BLaER1 (cell line): ENCODE results near the gene RYR1.

Experiments
- H3K27ac ChIP-seq: shearing (Covaris generic); formaldehyde crosslinking; 2 replicates; pipeline ENCODE4 v1.8.1; 2022
- H3K27me3 ChIP-seq: shearing (Covaris generic); formaldehyde crosslinking; 2 replicates; pipeline ENCODE4 v1.8.1; 2022
- H3K36me3 ChIP-seq: shearing (Covaris generic); formaldehyde crosslinking; 2 replicates; pipeline ENCODE4 v1.8.1; 2022
- H3K4me1 ChIP-seq: shearing (Covaris generic); formaldehyde crosslinking; 2 replicates; pipeline ENCODE4 v1.8.1; 2022
- H3K4me2 ChIP-seq: shearing (Covaris generic); formaldehyde crosslinking; 2 replicates; pipeline ENCODE4 v1.8.1; 2022
- H3K4me3 ChIP-seq: shearing (Covaris generic); formaldehyde crosslinking; 2 replicates; pipeline ENCODE4 v1.8.1; 2022
- H3K9ac ChIP-seq: shearing (Covaris generic); formaldehyde crosslinking; 2 replicates; pipeline ENCODE4 v1.8.1; 2022
- H3K9me3 ChIP-seq: shearing (Covaris generic); formaldehyde crosslinking; 2 replicates; pipeline ENCODE4 v1.8.1; 2022
- H4K20me1 ChIP-seq: shearing (Covaris generic); formaldehyde crosslinking; 2 replicates; pipeline ENCODE4 v1.8.1; 2022
- Cebpa-rat ChIP-seq: shearing (Covaris generic); IDR thresholded peaks from 2 replicates; pipeline ENCODE4 v1.8.1; 2022

The RYR1 gene

DNA sequence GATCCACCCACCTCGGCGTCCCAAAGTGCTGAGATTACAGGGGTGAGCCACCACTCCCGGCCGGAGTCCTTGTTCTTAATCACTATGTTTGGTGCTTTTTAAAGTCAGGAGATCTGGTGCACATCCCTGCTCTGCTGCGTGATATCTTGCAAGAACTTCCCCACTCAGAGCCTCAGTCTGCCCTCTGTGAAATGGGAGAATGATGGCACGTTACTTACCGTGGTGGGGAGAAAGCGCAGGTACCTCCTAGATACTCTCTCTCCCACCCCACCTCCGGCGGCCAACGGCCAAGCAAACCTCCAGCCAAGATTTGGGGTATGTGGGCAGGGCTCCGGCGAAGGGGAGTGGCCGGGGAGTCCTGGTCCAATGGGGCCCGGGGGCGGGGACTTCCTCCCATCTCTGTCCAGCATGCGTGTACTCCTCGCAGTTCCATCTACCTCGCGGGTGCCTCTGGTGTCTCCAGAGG, at the start of gene RYR1:
RYR1 (plus strand) TSS at position 424 of the 466 bp plus-strand sequence. CDS start 139 bp downstream, outside the sequence.
- Histone ChIP-seq H3K36me3 (no peaks in the 10 kb centered on the region), H3K4me1 (peaks cover 34% of the 10 kb centered on the region), H4K20me1 (no peaks in the 10 kb centered on the region), H3K27ac (no peak within 1 kb of the TSS), H3K9me3 (no peaks in the 10 kb centered on the region), H3K27me3 (no peaks in the 10 kb centered on the region), H3K9ac (no peak within 1 kb of the TSS), H3K4me3 (no peak within 1 kb of the TSS), H3K4me2 (peak within 1 kb of the TSS; percentile 26; the same call in 1 of the 2 replicates)
- TF ChIP-seq Cebpa-rat, result no peak

DNA sequence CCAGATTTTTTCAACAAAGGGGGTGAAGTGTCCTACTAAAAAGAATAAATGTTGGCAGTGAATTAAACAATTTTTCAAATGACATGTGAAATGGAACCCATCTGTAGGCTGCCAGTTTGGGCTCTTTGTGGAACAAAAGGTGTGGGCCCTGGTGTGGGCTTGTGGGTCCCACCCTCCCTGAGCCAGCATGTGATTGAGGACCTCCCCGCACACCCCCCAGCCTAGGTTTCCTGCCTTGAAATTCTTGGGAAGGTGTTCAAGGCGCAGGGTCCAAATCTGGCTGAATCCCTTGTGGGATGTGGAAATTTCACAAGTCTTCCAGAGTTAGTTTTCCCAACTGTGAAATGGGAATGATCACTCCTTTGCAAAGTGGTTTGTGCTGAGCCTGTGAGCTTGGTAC, 49.7 kb upstream of the RYR1 start:
- Histone ChIP-seq H3K27me3 (peaks cover 48% of the 10 kb centered on the region), H3K4me2 (no peak overlapping the region), H3K4me1 (peaks cover 27% of the 10 kb centered on the region), H3K9ac (no peak overlapping the region), H3K36me3 (peaks cover 77% of the 10 kb centered on the region), H3K4me3 (no peak overlapping the region), H3K27ac (no peak overlapping the region), H4K20me1 (peaks cover 88% of the 10 kb centered on the region), H3K9me3 (no peaks in the 10 kb centered on the region)
- TF ChIP-seq Cebpa-rat, result no peak

DNA sequence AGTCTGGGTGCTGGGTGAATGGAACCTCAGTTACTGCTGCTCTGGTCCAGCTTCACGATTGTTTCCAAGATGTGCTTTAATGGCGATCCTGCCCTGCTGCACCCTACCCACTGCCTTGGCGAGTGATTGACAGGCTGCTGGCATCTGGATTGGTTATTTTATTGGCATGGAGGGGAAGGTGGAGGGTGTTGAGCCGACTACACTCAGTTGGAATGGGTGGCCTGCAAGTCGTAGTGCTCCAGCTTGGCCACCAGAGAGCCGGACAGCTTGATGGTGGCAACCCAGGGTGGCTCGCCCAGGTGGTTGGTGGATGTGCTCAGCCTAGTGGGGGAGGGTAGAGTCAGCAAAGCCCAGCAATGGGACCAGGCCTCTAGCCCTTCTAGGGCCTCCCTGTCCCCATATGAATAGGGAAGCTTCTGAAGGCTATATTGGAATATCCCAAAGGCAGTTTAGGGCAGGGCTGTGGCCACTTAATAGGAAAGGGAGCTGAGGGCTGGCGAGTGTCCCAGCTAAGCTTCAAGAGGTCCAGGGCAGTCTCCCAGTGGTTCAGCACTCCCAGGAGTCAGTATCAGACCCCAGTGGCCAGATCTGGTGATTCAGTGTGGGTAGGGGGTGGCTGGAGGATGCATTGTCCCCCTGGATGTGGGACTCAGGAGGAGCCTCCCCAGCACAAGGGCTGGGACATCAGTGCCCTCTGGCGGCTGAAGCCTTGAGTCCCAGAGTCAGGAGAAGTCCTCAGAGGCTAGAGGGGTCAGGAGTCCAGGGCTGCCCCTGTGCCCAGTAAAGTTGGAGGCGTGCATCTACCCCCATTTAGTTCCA, 49.1 kb upstream of the RYR1 start:
- H3K9me3 ChIP-seq, result no peaks in the 10 kb centered on the region
- H3K36me3 ChIP-seq, result peaks cover 71% of the 10 kb centered on the region
- H3K27ac ChIP-seq, result no peak overlapping the region
- peaks cover 54% of the 10 kb centered on the region for H3K27me3 ChIP-seq
- no peak overlapping the region for H3K9ac ChIP-seq
- H3K4me1 ChIP-seq, result peaks cover 32% of the 10 kb centered on the region
- no peak overlapping the region for H3K4me2 ChIP-seq
- peaks cover 87% of the 10 kb centered on the region for H4K20me1 ChIP-seq
- H3K4me3 ChIP-seq, result no peak overlapping the region
- TF ChIP-seq Cebpa-rat, result no peak

DNA sequence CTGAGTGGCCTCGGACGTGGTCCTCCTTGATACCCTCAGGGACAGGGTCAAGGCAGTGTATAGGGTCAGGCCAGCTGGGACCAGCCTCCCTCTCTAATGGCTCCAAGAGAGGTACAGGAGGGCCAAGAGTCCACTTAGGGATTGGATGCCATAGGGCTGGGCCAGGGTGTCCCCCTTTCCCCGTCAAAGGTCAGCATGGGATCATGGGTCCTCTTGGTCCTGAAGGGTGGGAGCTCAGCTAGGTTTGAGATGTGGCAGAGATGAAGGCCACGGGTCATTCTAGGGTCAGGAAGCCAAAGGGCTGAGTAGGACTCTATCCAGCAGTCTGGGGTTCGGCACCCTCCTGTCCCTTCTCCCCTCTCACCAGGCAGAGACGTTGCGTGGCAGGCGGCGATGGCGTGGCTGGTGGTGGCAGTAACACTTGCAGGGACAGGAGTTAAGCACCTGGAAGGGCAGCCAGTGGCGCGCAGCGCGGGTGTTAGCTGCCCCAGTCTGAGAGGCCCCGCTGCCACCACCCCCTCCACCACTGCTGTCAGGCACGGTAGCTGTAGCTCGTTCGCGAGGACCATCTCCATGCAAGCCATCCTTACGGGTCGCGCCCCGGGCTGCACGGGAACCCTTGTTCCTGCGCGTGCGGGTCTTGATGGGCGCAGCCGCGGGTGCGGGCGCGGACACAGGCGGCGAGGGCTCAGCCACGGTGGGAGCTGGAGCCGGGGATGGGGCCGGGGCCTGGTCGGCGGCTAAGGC, 48.3 kb upstream of the RYR1 start:
- Histone ChIP-seq H3K27me3 (peaks cover 63% of the 10 kb centered on the region), H3K4me1 (peaks cover 32% of the 10 kb centered on the region), H3K4me3 (no peak overlapping the region), H3K9ac (no peak overlapping the region), H4K20me1 (peaks cover 79% of the 10 kb centered on the region), H3K27ac (no peak overlapping the region), H3K9me3 (no peaks in the 10 kb centered on the region), H3K36me3 (peaks cover 63% of the 10 kb centered on the region), H3K4me2 (peak overlapping the region; percentile 91; the same call in 1 of the 2 replicates)
- no peak for TF ChIP-seq Cebpa-rat

DNA sequence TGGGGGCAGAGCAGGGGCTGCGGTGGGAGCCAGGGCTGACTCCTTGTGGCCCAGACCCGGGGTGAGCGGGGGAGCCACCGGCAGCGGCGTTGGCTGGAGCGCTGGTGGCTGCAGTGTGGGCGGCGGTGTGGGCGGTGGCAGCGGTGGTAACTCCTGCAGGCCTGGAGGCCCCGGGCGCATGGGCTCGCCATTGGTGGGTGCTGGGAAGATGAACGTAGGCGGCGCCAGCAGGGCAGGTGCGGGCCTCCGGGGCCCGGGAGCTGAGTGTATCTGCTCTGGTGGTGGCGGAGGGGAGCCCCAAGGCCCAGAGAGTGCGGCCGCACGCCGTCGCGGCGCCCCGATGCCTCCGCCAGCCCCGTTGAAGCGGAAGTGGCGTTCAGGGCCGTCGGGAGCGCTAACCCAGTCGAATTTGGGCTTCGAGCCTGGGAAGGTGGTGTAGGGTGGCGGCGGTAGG, 47.7 kb upstream of the RYR1 start:
- peaks cover 69% of the 10 kb centered on the region for H3K27me3 ChIP-seq
- no peak overlapping the region for H3K9ac ChIP-seq
- H4K20me1 ChIP-seq, result peaks cover 75% of the 10 kb centered on the region
- H3K9me3 ChIP-seq, result no peaks in the 10 kb centered on the region
- peaks cover 32% of the 10 kb centered on the region for H3K4me1 ChIP-seq
- no peak overlapping the region for H3K27ac ChIP-seq
- H3K4me3 ChIP-seq, result no peak overlapping the region
- peak overlapping the region; percentile 91 for H3K4me2 ChIP-seq
- H3K36me3 ChIP-seq, result peaks cover 56% of the 10 kb centered on the region
- no peak for TF ChIP-seq Cebpa-rat

DNA sequence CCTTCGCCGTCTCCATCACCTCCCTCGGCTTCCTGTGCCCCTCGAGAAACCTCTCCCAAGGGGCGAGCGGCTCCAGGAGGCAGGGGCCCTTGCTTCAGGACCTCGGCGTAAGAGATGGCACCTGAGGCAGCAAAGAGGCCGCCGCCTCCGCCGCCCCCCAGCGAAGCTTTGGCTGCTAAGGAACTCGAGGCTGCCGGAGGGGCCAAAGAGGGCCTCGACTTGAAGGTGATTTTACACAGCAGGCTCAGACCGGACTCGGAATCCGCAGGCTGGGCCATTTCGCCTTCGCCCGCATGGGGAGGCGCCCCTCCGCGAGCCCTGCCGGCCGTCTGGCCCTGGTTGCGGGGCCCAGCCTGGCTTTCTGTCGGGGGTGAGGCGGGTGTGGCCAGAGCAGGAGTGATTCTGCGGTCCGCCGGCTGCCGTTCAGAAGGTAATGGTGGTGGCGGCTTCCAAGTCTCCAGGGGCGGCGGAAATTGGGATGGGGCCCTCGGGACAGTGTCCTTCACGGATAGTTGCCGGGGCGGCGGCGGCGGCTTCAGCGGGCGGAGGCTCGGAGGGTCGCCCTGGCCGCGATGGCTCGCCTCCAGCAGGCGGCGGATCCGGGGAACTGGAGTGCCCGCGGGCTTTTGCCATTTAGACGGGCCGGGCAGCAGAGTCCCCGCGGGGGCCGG, 47.1 kb upstream of the RYR1 start:
- Histone ChIP-seq H3K9me3 (no peaks in the 10 kb centered on the region), H3K4me2 (peak overlapping the region; percentile 91)

DNA sequence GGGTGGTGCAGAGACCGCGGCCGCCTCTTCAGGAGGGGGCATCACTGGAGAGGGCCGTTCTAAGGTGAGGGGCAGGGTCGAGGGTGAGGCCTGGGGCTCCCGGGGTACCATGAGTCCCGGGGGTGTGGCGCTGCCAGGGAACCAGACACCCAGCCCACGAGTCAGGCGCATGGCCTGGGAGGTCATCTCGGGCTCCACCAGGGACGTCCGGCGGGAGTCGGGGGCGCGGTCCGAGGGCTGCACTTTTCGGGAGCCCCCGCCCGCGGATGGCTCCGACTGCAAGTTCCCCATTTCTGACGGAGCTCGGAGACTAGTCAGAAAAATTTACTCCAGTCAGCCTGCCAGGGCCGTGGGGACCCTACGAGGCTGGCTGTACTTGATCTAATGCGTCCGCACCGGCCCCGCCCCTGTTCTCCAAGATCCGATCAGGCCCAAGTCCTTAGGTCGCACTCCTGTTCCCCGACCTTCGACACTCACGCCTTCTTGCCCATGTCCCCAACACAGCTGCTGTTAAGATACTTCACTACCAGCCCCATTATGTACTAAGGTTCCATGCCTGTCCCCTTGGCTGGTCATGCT, 46.4 kb upstream of the RYR1 start:
- Histone ChIP-seq H3K9me3 (no peaks in the 10 kb centered on the region), H4K20me1 (peaks cover 66% of the 10 kb centered on the region), H3K36me3 (peaks cover 44% of the 10 kb centered on the region), H3K4me2 (peak overlapping the region; percentile 91), H3K27me3 (peaks cover 81% of the 10 kb centered on the region), H3K4me3 (peak overlapping the region; percentile 68), H3K27ac (no peak overlapping the region), H3K9ac (peak overlapping the region; percentile 65), H3K4me1 (peaks cover 32% of the 10 kb centered on the region)
- no peak for TF ChIP-seq Cebpa-rat

More for the DNA sequence above, 47.1 kb upstream of the RYR1 start:
- Histone ChIP-seq H3K27ac (no peak overlapping the region), H3K27me3 (peaks cover 75% of the 10 kb centered on the region), H3K4me3 (peak overlapping the region; percentile 68), H3K9ac (peak overlapping the region; percentile 65; the same call in 1 of the 2 replicates), H3K4me1 (peaks cover 32% of the 10 kb centered on the region), H3K36me3 (peaks cover 50% of the 10 kb centered on the region), H4K20me1 (peaks cover 69% of the 10 kb centered on the region)
- no peak for TF ChIP-seq Cebpa-rat

DNA sequence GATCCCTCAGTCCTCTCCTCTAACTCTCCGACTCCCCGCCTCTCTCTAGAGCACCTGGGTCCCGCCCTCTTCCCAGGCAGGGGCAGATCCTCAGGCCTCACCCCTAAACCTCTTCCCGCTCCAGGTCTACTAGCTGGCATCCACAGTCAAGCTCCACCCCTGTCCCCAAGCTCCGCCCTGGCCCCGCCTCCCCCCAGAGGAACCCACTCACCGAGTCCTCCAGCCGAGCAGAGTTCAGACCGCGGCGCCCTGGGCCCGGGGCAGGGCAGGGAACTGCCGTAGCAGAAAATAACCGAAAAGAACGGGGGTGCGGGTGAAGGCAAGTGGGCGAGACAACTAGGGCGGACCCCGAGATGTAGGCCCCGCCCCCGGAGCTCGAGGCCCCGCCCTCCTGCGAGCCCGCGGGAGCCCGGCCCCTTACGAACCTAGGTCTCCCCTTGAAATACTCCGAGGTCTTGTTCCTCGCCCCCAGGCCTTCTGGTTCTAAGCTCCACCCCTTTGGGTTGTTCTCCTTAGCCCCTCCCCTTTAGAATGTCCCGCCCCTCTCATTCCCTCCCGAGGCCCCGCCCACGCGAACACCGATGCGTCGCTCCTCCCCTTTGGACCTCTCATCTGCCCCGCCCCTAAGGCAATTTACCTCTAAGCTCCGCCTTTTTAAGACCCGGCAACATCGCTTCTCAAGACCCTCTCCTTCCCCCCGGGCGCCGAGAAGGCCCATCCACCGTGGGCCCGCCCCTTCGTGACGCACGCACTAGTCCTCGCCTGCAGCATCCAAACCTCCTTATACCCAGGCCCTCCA, 45.7 kb upstream of the RYR1 start, which contains the start of gene GGN:
GGN (minus strand) TSS at position 485 of the 799 bp plus-strand sequence. CDS start 773 bp downstream, outside the sequence.
- Histone ChIP-seq H3K9me3 (no peaks in the 10 kb centered on the region), H3K4me1 (peaks cover 32% of the 10 kb centered on the region), H3K9ac (peak within 1 kb of the TSS; percentile 65), H4K20me1 (peaks cover 63% of the 10 kb centered on the region), H3K36me3 (peaks cover 37% of the 10 kb centered on the region), H3K27ac (no peak within 1 kb of the TSS), H3K4me2 (peak within 1 kb of the TSS; percentile 91), H3K4me3 (peak within 1 kb of the TSS; percentile 68), H3K27me3 (peaks cover 88% of the 10 kb centered on the region)
- no peak for TF ChIP-seq Cebpa-rat
